ENCODE results near the gene GDI1. TPM values are rescaled to one million over a fixed set of nuclear protein-coding genes. Genes with fewer than 3 reads are reported as not detected.
A peak's percentile ranks its signal among the peaks of the same experiment; 100 is the strongest.

GDI1 gene
- total RNA-seq, 1 experiment from 2014 or later: 96.1 TPM

GRCh38 chrX:154396973-154397887, 39.7 kb upstream of the GDI1 start:
- ChIA-PET POLR2A (ENCODE audit: unreplicated experiment) (interaction anchor here (0.6 kb wide), 2 partner anchors 18 kb away, joined by 3 to 13 read pairs; partner anchors contain the start of gene EMD), CTCF (no interaction called here)
- peak overlapping the region; percentile 97 for H3K4me2 ChIP-seq (ENCODE audit: low read length)
- peaks cover 22% of the 10 kb centered on the region for H3F3A ChIP-seq (ENCODE audit: low read length, unreplicated experiment)
- H3K9me3 ChIP-seq (ENCODE audit: low read length): no peaks in the 10 kb centered on the region
- no TSS peak for BruUV-seq (replicated peaks)
- H3K36me3 ChIP-seq (ENCODE audit: low read depth, low read length): peaks cover 25% of the 10 kb centered on the region
- peak overlapping the region; percentile 90 for H3K4me3 ChIP-seq (ENCODE audit: low read length)
- intact Hi-C loops (cut with micrococcal nuclease): loop anchor here (10.0 kb wide), 1 partner anchor 58 kb away; the partner anchor contains the start of gene PLXNA3
- no peak for TF ChIP-seq EZH2phosphoT487 (IDR thresholded peaks at IDR 0.05; ENCODE audit: borderline replicate concordance, low read length)
- TF ChIP-seq EZH2 (IDR thresholded peaks at IDR 0.05; ENCODE audit: low read length, unreplicated experiment): no peak
- no peak for TF ChIP-seq CTCF (conservative IDR thresholded peaks at IDR 0.05; ENCODE audit: low read depth, low read length)
- peak overlapping the region; percentile 83 for H2AFZ ChIP-seq (ENCODE audit: low read length)
- DNase-seq (peak; percentile 66), ATAC-seq (peak; percentile 71)
- peak overlapping the region; percentile 98 for H3K27ac ChIP-seq (ENCODE audit: low read length)
- H3K9ac ChIP-seq (ENCODE audit: low read length): peak overlapping the region; percentile 99
- peaks cover 24% of the 10 kb centered on the region for H4K20me1 ChIP-seq (ENCODE audit: low read length)
- peaks cover 32% of the 10 kb centered on the region for H3K79me2 ChIP-seq (ENCODE audit: low read length)
- H3K4me1 ChIP-seq (ENCODE audit: insufficient read depth, low read length): peaks cover 12% of the 10 kb centered on the region; the same call in 1 of the 2 replicates
- no peaks in the 10 kb centered on the region for H3K27me3 ChIP-seq (ENCODE audit: low read length)
- H3K9me2 ChIP-seq (replicated peaks; ENCODE audit: low read length): no peaks in the 10 kb centered on the region

- Histone ChIP-seq H3K27ac (ENCODE audit: low read length) (peak within 1 kb of the TSS; percentile 98), H3K9me2 (replicated peaks; ENCODE audit: low read length) (no peaks in the 10 kb centered on the region), H3K9ac (ENCODE audit: low read length) (peak within 1 kb of the TSS; percentile 99), H3K27me3 (ENCODE audit: low read length) (no peaks in the 10 kb centered on the region), H3K36me3 (ENCODE audit: low read depth, low read length) (peaks cover 25% of the 10 kb centered on the region), H4K20me1 (ENCODE audit: low read length) (peaks cover 24% of the 10 kb centered on the region), H3K4me2 (ENCODE audit: low read length) (peak within 1 kb of the TSS; percentile 97), H3K79me2 (ENCODE audit: low read length) (peaks cover 32% of the 10 kb centered on the region), H3K9me3 (ENCODE audit: low read length) (no peaks in the 10 kb centered on the region), H2AFZ (ENCODE audit: low read length) (peak within 1 kb of the TSS; percentile 83), H3K4me3 (ENCODE audit: low read length) (peak within 1 kb of the TSS; percentile 90), H3K4me1 (ENCODE audit: insufficient read depth, low read length) (peaks cover 12% of the 10 kb centered on the region; the same call in 1 of the 2 replicates), H3F3A (ENCODE audit: low read length, unreplicated experiment) (peaks cover 22% of the 10 kb centered on the region)
- ATAC-seq (peak; percentile 56), DNase-seq (peak; percentile 98)
- intact Hi-C loops (cut with micrococcal nuclease): loop anchor here (10.0 kb wide), 1 partner anchor 57 kb away; the partner anchor contains the start of gene PLXNA3
- ChIA-PET POLR2A (ENCODE audit: unreplicated experiment) (interaction anchor here (0.6 kb wide), 1 partner anchor 18 kb away, joined by 3 read pairs; no protein-coding TSS in a partner anchor), CTCF (no interaction called here)
- TF ChIP-seq EZH2phosphoT487 (IDR thresholded peaks at IDR 0.05; ENCODE audit: borderline replicate concordance, low read length): no peak
- TF ChIP-seq EZH2 (IDR thresholded peaks at IDR 0.05; ENCODE audit: low read length, unreplicated experiment): no peak
- TF ChIP-seq CTCF (conservative IDR thresholded peaks at IDR 0.05; ENCODE audit: low read depth, low read length): no peak
- BruUV-seq (replicated peaks): TSS peak; percentile 79
Measured at GRCh38 chrX:154397888-154398667, 38.9 kb upstream of the GDI1 start, which contains the start of gene RPL10. RPL10 (plus strand) TSS chrX:154398377; CDS start chrX:154398520, 143 bp downstream.

Data from PC-3 (cell line).